Ramos (cell line): ENCODE data around the gene RNF34.

ENCODE experiments used
- in situ Hi-C: fragments of 300-500 bp; cut with MboI; formaldehyde crosslinking; loops from one replicate; pipeline ENCODE4 v1.14.3; 2022; ENCODE audit warnings: low sequenced_read_pairs; ENCODE audit not compliant: unreplicated experiment

RNF34 gene

GRCh38 chr12:121456551-121456950 is 56.6 kb downstream of the RNF34 start:
- in situ Hi-C loops: no loop called here

DNA sequence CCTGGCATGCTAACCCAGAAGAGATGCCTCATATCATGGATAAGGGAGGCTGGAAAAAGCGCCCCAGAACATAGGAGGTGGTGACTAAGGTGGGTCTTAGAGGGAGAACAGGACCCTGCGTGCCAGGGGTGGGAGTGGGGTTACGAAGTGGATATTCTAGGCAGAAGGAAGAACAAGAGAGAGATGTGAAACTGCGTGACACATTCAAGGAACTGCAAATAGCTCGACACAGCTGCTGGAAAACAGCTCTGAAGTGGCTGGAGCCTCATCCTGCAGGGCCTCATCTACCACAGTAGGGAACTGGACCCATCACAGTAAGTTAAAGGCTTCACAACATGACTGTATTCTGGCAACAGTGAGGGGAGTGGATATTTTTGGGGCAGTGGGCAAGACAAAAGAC is 61.1 kb downstream of the RNF34 start:
- in situ Hi-C loops: no loop called here

DNA sequence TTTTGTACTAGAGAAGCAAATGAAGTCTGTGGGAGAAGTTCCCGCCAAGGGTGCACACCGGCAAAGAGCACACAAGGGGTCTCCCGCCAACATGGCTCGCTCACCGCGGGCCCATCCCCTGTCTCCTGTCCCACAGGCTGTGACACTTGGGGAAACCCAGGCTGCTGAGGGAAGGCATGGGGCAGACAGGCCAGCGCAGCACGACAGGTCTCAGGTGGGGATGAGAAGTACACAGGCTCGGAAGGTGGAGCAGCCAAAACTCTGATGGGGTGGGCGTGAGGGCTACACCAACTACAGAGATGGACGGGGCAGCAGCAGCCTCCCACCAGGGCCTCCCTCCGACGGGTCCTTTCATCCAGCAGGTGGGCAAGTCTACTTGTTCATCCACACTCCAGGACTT is 64.4 kb downstream of the RNF34 start:
- in situ Hi-C loops: no loop called here

- in situ Hi-C loops: no loop called here
Measured at GRCh38 chr12:121465921-121466793, 66.2 kb downstream of the RNF34 start.

DNA sequence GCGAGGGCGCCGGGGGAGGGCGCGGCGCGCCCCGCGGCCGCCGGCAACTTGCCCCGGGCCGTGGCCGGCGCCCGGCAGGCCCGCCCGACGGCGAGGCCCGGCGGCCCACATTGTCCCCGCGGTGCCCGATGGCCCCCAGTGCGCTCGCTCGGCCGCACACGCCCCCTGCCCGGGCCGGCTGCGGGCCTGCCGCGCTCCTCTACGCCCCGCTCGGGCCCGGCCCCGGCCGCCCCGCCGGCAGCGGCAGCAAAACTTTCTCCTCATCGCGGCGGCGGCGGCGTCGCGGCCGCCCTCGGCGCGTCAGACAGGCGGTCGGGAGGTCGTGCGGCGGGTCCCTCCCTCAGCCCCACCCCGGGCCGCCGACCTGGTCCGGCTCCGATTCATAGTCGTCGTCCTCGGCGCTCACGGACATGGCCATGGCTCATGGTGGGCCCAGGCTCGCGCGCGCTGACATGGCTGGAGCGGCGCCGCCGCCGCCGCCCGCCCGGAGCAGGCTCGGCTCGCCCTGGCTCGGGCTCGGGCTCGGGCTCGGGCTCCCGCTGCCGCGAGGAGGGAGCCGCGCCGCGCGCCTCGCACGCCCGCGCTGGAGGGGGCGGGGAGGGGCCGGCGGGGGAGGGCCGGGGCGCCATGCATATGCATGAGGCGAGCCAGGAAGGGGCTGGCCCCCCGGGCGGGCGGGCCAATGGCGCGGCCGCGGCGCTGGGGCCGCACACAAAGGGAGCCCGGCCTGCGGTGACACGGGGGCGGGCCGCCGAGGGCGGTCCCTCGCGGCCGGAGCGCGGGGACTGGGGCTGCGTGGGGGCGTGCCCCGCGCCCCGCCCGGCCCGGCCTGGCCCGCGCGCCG is 67.1 kb downstream of the RNF34 start:
- in situ Hi-C loops: no loop called here

DNA sequence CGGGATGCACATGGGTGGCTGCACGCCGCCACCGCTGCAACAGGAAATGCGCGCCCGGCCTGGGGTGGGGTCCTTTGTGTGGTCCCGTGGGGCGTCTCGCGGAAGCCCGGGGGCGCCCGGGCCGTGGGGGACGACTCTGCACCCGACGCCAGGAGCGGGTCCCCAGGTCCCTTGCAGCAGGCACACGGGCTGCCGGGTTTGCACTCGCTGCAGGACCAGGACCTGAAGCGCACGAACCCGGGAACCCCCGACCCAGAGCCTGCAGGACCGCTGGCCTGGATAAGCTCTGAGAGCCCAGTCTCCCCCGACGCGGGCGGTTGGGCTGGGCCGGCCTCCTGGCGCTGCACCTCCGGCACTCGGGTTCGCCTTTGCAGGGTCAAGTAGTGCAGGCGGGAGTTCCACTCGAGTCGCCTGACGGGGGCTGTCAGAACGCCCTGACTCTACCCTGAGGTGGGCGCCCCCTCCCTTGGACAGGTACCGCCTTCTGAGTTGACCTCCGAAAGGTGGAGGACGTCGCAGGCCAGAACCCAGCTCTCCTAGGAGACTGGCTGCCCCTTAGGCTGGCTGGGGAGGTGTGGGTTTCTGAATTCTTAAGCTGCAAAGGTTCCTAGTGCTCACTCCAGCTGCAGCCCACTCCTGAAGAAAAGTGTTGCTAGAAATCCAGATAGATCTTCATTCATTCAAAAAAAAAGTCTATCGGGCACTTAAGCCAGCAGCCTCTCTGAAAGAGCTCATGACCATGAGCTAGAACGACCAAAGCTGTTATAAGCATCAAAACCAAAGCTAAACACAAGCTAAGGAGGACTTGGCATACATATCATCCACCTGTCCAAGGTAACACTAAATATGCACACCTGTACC is 68.0 kb downstream of the RNF34 start:
- in situ Hi-C loops: no loop called here

DNA sequence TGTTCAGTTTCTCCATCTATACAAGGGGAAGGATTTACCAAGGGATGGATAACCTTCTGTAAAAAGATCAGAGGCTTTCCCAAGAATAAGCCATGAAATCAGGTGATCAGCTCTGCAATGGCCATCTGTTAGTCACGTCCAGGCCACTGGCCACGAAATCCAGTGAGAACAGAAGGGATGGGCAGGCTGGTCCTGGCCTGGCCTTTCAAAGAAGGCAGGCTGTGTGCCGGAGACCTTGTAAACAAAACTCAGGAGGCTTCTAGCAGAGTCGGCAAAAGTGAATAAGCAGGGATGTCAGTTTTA is 68.5 kb downstream of the RNF34 start:
- in situ Hi-C loops: no loop called here

DNA sequence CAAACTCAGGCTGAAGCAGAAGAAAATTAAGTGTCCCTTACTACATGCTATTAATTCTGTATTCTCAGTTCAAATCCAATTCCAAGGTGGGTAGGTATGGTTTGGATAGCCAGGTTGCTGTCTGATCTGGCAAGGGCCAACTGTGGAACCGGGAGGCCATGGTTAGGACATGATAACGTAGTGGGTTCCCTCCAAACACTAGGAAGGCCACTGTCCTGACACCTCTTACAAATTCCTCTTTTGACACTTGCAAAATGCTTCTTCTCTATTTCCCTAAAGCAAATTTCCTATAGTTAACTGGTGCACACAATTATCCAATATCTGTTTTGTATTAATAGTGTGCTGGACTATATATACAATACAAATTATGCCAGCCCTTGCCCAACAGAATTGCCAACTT is 70.8 kb downstream of the RNF34 start:
- in situ Hi-C loops: no loop called here

GRCh38 chr12:121472150-121472905 is 72.4 kb downstream of the RNF34 start:
- in situ Hi-C loops: no loop called here
